A673 (cell line): ENCODE results near the gene NT5C. TPM values are rescaled to one million over a fixed set of nuclear protein-coding genes. Genes with fewer than 3 reads are reported as not detected.
"Not testable (repeated sequence)": the region's sequence is repeated elsewhere in the genome, so short reads cannot be mapped to it uniquely, and the experiment has no call there.

Source experiments
- BruUV-seq: library from RNA; stranded (reverse); fragments of 400-500 nt; replicated peaks from 2 replicates; lab custom pipeline; 2021; lab: Mats Ljungman, UMichigan
- CTCF ChIA-PET: fragments of 300-600 bp; sonication (Branson Sonifier 250); formaldehyde crosslinking; loops from one replicate; lab custom pipeline; 2022; ENCODE audit warnings: antibody characterized with exemption; lab: Charles Lee
- POLR2A ChIA-PET: fragments of 300-600 bp; sonication (Branson Sonifier 250); formaldehyde crosslinking; loops from one replicate; lab custom pipeline; 2022; ENCODE audit warnings: antibody characterized with exemption; ENCODE audit not compliant: low non-redundant PET; lab: Charles Lee
- DNase-seq: peaks from one replicate; pipeline ENCODE4 v3.0.0-alpha.2; 2015; ENCODE audit warnings: low spot score
- H3K27ac ChIP-seq: fragments of 200-600 bp; sonication (generic); 2 replicates; pipeline ENCODE4 v1.5.1; 2016; ENCODE audit warnings: mixed run types, low read depth, mild to moderate bottlenecking, mixed read lengths, antibody characterized with exemption, low read length; ENCODE audit not compliant: poor library complexity, severe bottlenecking
- H3K27me3 ChIP-seq: fragments of 200-600 bp; sonication (generic); replicated peaks from 2 replicates; pipeline ENCODE4 v1.6.1; 2017; ENCODE audit warnings: mixed run types, low read depth, mild to moderate bottlenecking, mixed read lengths, antibody characterized with exemption, low read length; ENCODE audit not compliant: insufficient read depth, poor library complexity
- H3K36me3 ChIP-seq: fragments of 200-600 bp; sonication (generic); 2 replicates; pipeline ENCODE4 v1.6.1; 2016; ENCODE audit warnings: mixed run types, mild to moderate bottlenecking, mixed read lengths, antibody characterized with exemption, low read length; ENCODE audit not compliant: insufficient read depth, poor library complexity, severe bottlenecking
- H3K4me1 ChIP-seq: fragments of 200-600 bp; sonication (generic); 2 replicates; pipeline ENCODE4 v1.6.1; 2017; ENCODE audit warnings: mixed run types, mild to moderate bottlenecking, mixed read lengths, antibody characterized with exemption, low read length; ENCODE audit not compliant: insufficient read depth, poor library complexity, severe bottlenecking
- H3K4me3 ChIP-seq: fragments of 200-600 bp; sonication (generic); 2 replicates; pipeline ENCODE4 v1.5.1; 2016; ENCODE audit warnings: low read depth, mixed run types, mild to moderate bottlenecking, mixed read lengths, low read length; ENCODE audit not compliant: poor library complexity, severe bottlenecking
- H3K9me3 ChIP-seq: fragments of 200-600 bp; sonication (generic); 2 replicates; pipeline ENCODE4 v1.6.1; 2016; ENCODE audit warnings: mixed run types, low read depth, mild to moderate bottlenecking, mixed read lengths, antibody characterized with exemption, low read length; ENCODE audit not compliant: poor library complexity, severe bottlenecking
- EZH2 ChIP-seq: fragments of 200-600 bp; sonication (generic); IDR thresholded peaks from 2 replicates; pipeline ENCODE4 v1.6.1; 2017; ENCODE audit warnings: borderline replicate concordance, low read depth, mild to moderate bottlenecking, mixed read lengths, antibody characterized with exemption, low read length; ENCODE audit not compliant: poor library complexity, severe bottlenecking
- intact Hi-C: fragments of 100-400 bp; cut with micrococcal nuclease; formaldehyde crosslinking; loops from one replicate; pipeline ENCODE4 v1.10.0; 2022; ENCODE audit not compliant: unreplicated experiment
- total RNA-seq: library from RNA; stranded (reverse); gene quantifications from 2 replicates; pipeline ENCODE4 v1.2.3, GENCODE V29; 2021
- TF ChIP-seq, protein P1 (sequence below): fragments of 300-800, 200-600 bp; sonication (generic); conservative IDR thresholded peaks from 2 replicates; pipeline ENCODE4 v1.5.1; 2017; ENCODE audit warnings: low read depth, mild to moderate bottlenecking, antibody characterized with exemption, low read length, moderate library complexity, mixed read lengths

The NT5C gene
- total RNA-seq, 1 experiment from 2014 or later: 43.3 TPM

DNA sequence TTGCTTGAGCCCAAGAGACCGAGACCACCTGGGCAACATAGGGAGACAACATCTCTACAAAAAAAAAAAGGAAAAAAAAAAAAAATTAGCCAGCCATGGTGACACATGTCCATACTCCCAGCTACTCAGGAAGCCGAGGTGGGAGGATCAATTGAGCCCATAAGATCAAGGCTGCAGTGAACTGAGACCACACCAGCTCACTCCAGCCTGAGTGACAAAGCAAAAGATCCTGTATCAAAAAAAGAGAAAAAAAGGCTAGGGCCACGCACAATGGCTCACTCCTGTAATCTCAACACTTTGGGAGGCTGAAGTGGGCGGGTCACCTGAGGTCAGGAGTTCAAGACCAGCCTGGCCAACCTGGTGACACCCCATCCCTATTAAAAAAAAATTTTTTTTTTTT lies 37.5 kb upstream of the NT5C start:
- Histone ChIP-seq H3K4me3 (no peak overlapping the region), H3K4me1 (peaks cover 8% of the 10 kb centered on the region), H3K36me3 (peaks cover 75% of the 10 kb centered on the region), H3K27me3 (no peaks in the 10 kb centered on the region), H3K27ac (no peak overlapping the region), H3K9me3 (no peaks in the 10 kb centered on the region)
- POLR2A ChIA-PET: no interaction called here
- intact Hi-C loops: no loop called here
- no peak for DNase-seq
- CTCF ChIA-PET: interaction anchor here (0.7 kb wide), 1 partner anchor 189 kb away, joined by 6 read pairs; no protein-coding TSS in a partner anchor
- TF ChIP-seq, protein P1, sequence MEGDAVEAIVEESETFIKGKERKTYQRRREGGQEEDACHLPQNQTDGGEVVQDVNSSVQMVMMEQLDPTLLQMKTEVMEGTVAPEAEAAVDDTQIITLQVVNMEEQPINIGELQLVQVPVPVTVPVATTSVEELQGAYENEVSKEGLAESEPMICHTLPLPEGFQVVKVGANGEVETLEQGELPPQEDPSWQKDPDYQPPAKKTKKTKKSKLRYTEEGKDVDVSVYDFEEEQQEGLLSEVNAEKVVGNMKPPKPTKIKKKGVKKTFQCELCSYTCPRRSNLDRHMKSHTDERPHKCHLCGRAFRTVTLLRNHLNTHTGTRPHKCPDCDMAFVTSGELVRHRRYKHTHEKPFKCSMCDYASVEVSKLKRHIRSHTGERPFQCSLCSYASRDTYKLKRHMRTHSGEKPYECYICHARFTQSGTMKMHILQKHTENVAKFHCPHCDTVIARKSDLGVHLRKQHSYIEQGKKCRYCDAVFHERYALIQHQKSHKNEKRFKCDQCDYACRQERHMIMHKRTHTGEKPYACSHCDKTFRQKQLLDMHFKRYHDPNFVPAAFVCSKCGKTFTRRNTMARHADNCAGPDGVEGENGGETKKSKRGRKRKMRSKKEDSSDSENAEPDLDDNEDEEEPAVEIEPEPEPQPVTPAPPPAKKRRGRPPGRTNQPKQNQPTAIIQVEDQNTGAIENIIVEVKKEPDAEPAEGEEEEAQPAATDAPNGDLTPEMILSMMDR: no peak
- no peak for TF ChIP-seq EZH2
- BruUV-seq: no TSS peak

DNA sequence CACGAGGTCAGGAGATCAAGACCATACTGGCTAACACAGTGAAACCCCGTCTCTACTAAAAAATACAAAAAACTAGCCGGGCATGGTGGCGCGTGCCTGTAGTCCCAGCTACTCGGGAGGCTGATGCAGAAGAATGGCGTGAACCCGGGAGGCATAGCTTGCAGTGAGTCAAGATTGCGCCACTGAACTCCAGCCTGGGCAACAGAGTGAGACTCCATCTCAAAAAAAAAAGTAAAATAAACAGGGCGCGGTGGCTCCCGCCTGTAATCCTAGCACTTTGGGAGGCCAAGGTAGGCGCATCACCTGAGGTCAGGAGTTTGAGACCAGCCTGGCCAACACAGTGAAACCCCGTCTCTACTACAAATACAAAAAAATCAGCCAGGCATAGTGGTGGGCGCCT lies 33.1 kb upstream of the NT5C start:
- H3K27ac ChIP-seq, H3K27me3 ChIP-seq, CTCF ChIA-PET, intact Hi-C loops, BruUV-seq, H3K9me3 ChIP-seq, POLR2A ChIA-PET, H3K4me1 ChIP-seq, H3K4me3 ChIP-seq, DNase-seq: not testable (repeated sequence)
- peaks cover 50% of the 10 kb centered on the region for H3K36me3 ChIP-seq

DNA sequence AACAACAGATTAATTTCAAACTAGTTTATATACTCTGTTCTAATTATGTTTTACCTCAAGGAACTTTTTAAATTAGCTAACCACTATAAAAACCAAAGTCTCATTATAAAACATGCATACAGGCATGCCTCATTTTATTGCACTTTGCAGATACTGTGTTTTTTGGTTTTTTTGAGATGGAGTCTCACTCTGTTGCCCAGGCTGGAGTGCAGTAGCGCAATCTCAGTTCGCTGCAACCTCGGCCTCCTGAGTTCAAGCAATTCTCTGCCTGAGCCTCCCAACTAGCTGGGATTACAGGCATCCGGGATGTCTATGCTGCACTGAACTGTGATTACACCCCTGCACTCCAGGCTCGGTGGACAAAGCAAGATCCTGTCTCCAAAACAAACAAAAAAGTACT lies 31.5 kb upstream of the NT5C start:
- H3K4me1 ChIP-seq: no peaks in the 10 kb centered on the region
- CTCF ChIA-PET: no interaction called here

DNA sequence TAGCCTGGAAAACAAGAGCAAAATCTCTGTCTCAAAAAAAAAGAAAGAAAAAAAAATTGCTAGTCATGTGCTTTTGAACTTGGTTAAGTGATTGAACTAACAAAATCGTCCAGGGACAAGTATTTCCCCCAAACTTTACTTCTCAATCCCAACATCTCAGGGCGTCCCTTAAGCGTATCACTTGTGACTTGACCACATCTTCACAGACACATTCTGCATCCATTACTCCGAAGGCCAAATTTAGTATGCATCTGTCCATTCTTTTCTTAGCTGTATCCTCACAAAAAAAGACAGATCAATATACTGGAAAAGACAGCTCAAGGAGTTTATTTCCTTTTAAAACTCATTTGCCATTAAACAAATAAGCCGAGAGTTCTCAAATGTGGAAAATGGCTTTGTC lies 28.7 kb upstream of the NT5C start:
- intact Hi-C loops: no loop called here
- no peak for DNase-seq
- Histone ChIP-seq H3K27me3 (no peaks in the 10 kb centered on the region), H3K36me3 (peaks cover 16% of the 10 kb centered on the region), H3K27ac (no peak overlapping the region), H3K9me3 (no peaks in the 10 kb centered on the region), H3K4me1 (no peaks in the 10 kb centered on the region), H3K4me3 (no peak overlapping the region)
- ChIA-PET CTCF (interaction anchor here (0.5 to 1.0 kb wide), 2 partner anchors 12 to 46 kb away, joined by 3 read pairs; no protein-coding TSS in a partner anchor), POLR2A (no interaction called here)
- BruUV-seq: no TSS peak
- no peak for TF ChIP-seq EZH2
- TF ChIP-seq, protein P1: no peak

More for the DNA sequence above, 31.5 kb upstream of the NT5C start:
- POLR2A ChIA-PET: no interaction called here
- no peak overlapping the region for H3K27ac ChIP-seq
- H3K27me3 ChIP-seq: no peaks in the 10 kb centered on the region
- DNase-seq: no peak
- intact Hi-C loops: no loop called here
- no peak overlapping the region for H3K4me3 ChIP-seq
- no TSS peak for BruUV-seq
- peaks cover 40% of the 10 kb centered on the region for H3K36me3 ChIP-seq
- TF ChIP-seq, protein P1: no peak
- no peaks in the 10 kb centered on the region for H3K9me3 ChIP-seq
